H1 (cell line): ENCODE measurements around the gene NPFFR1. TPM values are rescaled to one million over a fixed set of nuclear protein-coding genes. Genes with fewer than 3 reads are reported as not detected.
"Not testable (repeated sequence)": the region's sequence is repeated elsewhere in the genome, so short reads cannot be mapped to it uniquely, and the experiment has no call there.

Experiments
- CTCF ChIA-PET: fragments of 300-600 bp; sonication (Branson Sonifier 250); formaldehyde crosslinking; loops from one replicate; lab custom pipeline; 2021; ENCODE audit not compliant: partially characterized antibody; lab: Charles Lee
- POLR2A ChIA-PET: fragments of 300-600 bp; sonication (Branson Sonifier 250); formaldehyde crosslinking; loops from one replicate; lab custom pipeline; 2021; ENCODE audit warnings: inconsistent platforms; ENCODE audit not compliant: partially characterized antibody; lab: Charles Lee
- DNase-seq, 2 experiments: peaks; one replicate each; pipeline versions ENCODE4 v3.0.0 to v3.0.0-alpha.2; 2010 to 2022; ENCODE audit warnings: low spot score in 2 of 2, low read depth in 1 of 2, mixed read lengths in 1 of 2
- FAIRE-seq: peaks from 2 replicates; lab custom pipeline; 2011; peaks lifted over from hg19 to GRCh38; lab: Jason Lieb, UNC
- H2AFZ ChIP-seq: 2 replicates; pipeline ENCODE4 v1.8.1; 2012; ENCODE audit warnings: low read length, inconsistent platforms
- H2AK5ac ChIP-seq: 2 replicates; pipeline ENCODE4 v1.6.1; 2013; ENCODE audit warnings: low read depth, low read length
- H2BK120ac ChIP-seq: replicated peaks from 2 replicates; pipeline ENCODE3; 2013; ENCODE audit warnings: low read depth, low read length, inconsistent platforms
- H2BK12ac ChIP-seq: 2 replicates; pipeline ENCODE4 v1.6.1; 2013; ENCODE audit warnings: low read depth, low read length
- H2BK15ac ChIP-seq: 2 replicates; pipeline ENCODE4 v1.6.1; 2013; ENCODE audit warnings: low read length
- H2BK20ac ChIP-seq: 2 replicates; pipeline ENCODE4 v1.6.1; 2013; ENCODE audit warnings: low read length
- H2BK5ac ChIP-seq: 2 replicates; pipeline ENCODE4 v1.6.1; 2013; ENCODE audit warnings: low read depth, low read length
- H3K14ac ChIP-seq: 2 replicates; pipeline ENCODE4 v1.6.1; 2013; ENCODE audit warnings: inconsistent platforms; ENCODE audit not compliant: insufficient read length
- H3K18ac ChIP-seq: 2 replicates; pipeline ENCODE4 v1.6.1; 2013; ENCODE audit warnings: low read length; ENCODE audit errors: extremely low read depth
- H3K23ac ChIP-seq: 2 replicates; pipeline ENCODE4 v1.6.1; 2013; ENCODE audit warnings: inconsistent platforms; ENCODE audit not compliant: insufficient read length
- H3K23me2 ChIP-seq: 2 replicates; pipeline ENCODE4 v1.6.1; 2013; ENCODE audit warnings: low read depth, low read length
- H3K27ac ChIP-seq: 2 replicates; pipeline ENCODE4 v1.6.1; 2011; ENCODE audit warnings: low read depth, low read length, inconsistent platforms
- H3K27me3 ChIP-seq, 4 experiments: replicated peaks in 1 of 4; 1 replicate in 1 of 4; 2 replicates in 3 of 4; pipeline versions ENCODE4 v1.6.1 to v1.8.1; 2011 to 2013; ENCODE audit warnings: low read length in 3 of 4, mild to moderate bottlenecking in 3 of 4, inconsistent platforms in 2 of 4, mixed read lengths in 2 of 4, moderate library complexity in 1 of 4; ENCODE audit not compliant: control insufficient read depth in 3 of 4, insufficient read depth in 3 of 4; ENCODE audit errors: extremely low read depth in 1 of 4
- H3K36me3 ChIP-seq, 4 experiments: 2 replicates each; pipeline versions ENCODE4 v1.6.1 to v1.8.1; 2011 to 2013; ENCODE audit warnings: mild to moderate bottlenecking in 4 of 4, low read length in 3 of 4, moderate library complexity in 2 of 4, control low read depth in 1 of 4, inconsistent platforms in 1 of 4; ENCODE audit not compliant: insufficient read depth in 4 of 4, control insufficient read depth in 2 of 4
- H3K4ac ChIP-seq: replicated peaks from 2 replicates; pipeline ENCODE3; 2013; ENCODE audit warnings: low read length, low read depth, mixed read lengths, inconsistent platforms; ENCODE audit not compliant: insufficient read length
- H3K4me1 ChIP-seq, 4 experiments: replicated peaks in 1 of 4; 1 replicate in 1 of 4; 2 replicates in 3 of 4; pipeline versions ENCODE4 v1.6.1 to v1.8.1; 2011 to 2013; ENCODE audit warnings: low read length in 3 of 4, inconsistent platforms in 2 of 4, mixed read lengths in 1 of 4; ENCODE audit not compliant: insufficient read depth in 4 of 4, control insufficient read depth in 3 of 4
- H3K4me2 ChIP-seq, 2 experiments: 2 replicates each; pipeline versions ENCODE4 v1.6.1 to v1.8.1; 2011 to 2013; ENCODE audit warnings: low read depth in 2 of 2, low read length in 2 of 2, control low read depth in 1 of 2, inconsistent platforms in 1 of 2, mild to moderate bottlenecking in 1 of 2; ENCODE audit not compliant: insufficient read depth in 1 of 2
- H3K4me3 ChIP-seq, 4 experiments: fragments of 200-600, 300-600 bp in 1 of 4; sonication (generic), shearing (Covaris generic), sonication (Bioruptor Twin) in 1 of 4; 2 replicates each; pipeline versions ENCODE4 v1.5.1 to v1.8.1; 2011 to 2016; ENCODE audit warnings: low read length in 4 of 4, low read depth in 3 of 4, control low read depth in 2 of 4, inconsistent platforms in 2 of 4, mild to moderate bottlenecking in 2 of 4, mixed read lengths in 1 of 4, moderate library complexity in 1 of 4; ENCODE audit not compliant: insufficient read depth in 2 of 4; ENCODE audit errors: extremely low read depth in 1 of 4
- H3K56ac ChIP-seq: replicated peaks from 2 replicates; pipeline ENCODE3; 2013; ENCODE audit warnings: low read depth, mild to moderate bottlenecking, mixed read lengths, low read length, inconsistent platforms; ENCODE audit not compliant: insufficient read length
- H3K79me1 ChIP-seq: 2 replicates; pipeline ENCODE4 v1.6.1; 2013; ENCODE audit warnings: low read depth, low read length, control low read depth
- H3K79me2 ChIP-seq, 2 experiments: 2 replicates each; pipeline versions ENCODE4 v1.6.1 to v1.8.1; 2012 to 2013; ENCODE audit warnings: low read length in 2 of 2, mild to moderate bottlenecking in 2 of 2, inconsistent platforms in 1 of 2; ENCODE audit not compliant: insufficient read depth in 2 of 2, control insufficient read depth in 1 of 2
- H3K9ac ChIP-seq, 4 experiments: replicated peaks in 1 of 4; 1 replicate in 1 of 4; 2 replicates in 3 of 4; pipeline versions ENCODE4 v1.6.1 to v1.8.1; 2011 to 2013; ENCODE audit warnings: low read depth in 3 of 4, low read length in 3 of 4, control low read depth in 2 of 4, mild to moderate bottlenecking in 2 of 4, moderate library complexity in 2 of 4, inconsistent platforms in 1 of 4; ENCODE audit errors: extremely low read depth in 1 of 4
- H3K9me3 ChIP-seq, 2 experiments: 2 replicates each; pipeline versions ENCODE4 v1.6.1 to v1.8.1; 2012 to 2013; ENCODE audit warnings: mild to moderate bottlenecking in 2 of 2, moderate library complexity in 2 of 2, control low read depth in 1 of 2, inconsistent platforms in 1 of 2, low read depth in 1 of 2, low read length in 1 of 2, mixed read lengths in 1 of 2; ENCODE audit not compliant: insufficient read depth in 2 of 2
- H4K20me1 ChIP-seq, 2 experiments: replicated peaks in 1 of 2; 2 replicates each; pipeline versions ENCODE3 to v1.8.1; 2011 to 2013; ENCODE audit warnings: inconsistent platforms in 2 of 2, low read length in 2 of 2, mild to moderate bottlenecking in 1 of 2; ENCODE audit not compliant: insufficient read depth in 2 of 2, control insufficient read depth in 1 of 2
- H4K5ac ChIP-seq: 2 replicates; pipeline ENCODE4 v1.6.1; 2013; ENCODE audit warnings: low read length, low read depth, mixed read lengths, inconsistent platforms; ENCODE audit not compliant: insufficient read length
- H4K8ac ChIP-seq: 2 replicates; pipeline ENCODE4 v1.8.0; 2013; ENCODE audit warnings: mild to moderate bottlenecking, moderate library complexity, low read length, inconsistent platforms; ENCODE audit not compliant: insufficient read depth; ENCODE audit errors: extremely low read depth
- H4K91ac ChIP-seq: replicated peaks from 2 replicates; pipeline ENCODE3; 2013; ENCODE audit warnings: low read length, mixed read lengths, inconsistent platforms; ENCODE audit not compliant: insufficient read length
- WGBS, 2 experiments: shearing (Covaris generic) in 1 of 2; methylation state at CpG; one replicate each; pipeline versions ENCODE4 v1.1.6 to v1.1.7; 2013 to 2015; ENCODE audit warnings: low lambda C conversion rate in 2 of 2, mixed read lengths in 2 of 2, inconsistent platforms in 1 of 2, low coverage in 1 of 2, missing lambda C conversion rate in 1 of 2; ENCODE audit not compliant: insufficient replicate concordance in 2 of 2, insufficient coverage in 1 of 2, insufficient read length in 1 of 2; ENCODE audit errors: extremely low coverage in 1 of 2, missing lambda C conversion rate in 1 of 2; 5-methylcytosine and 5-hydroxymethylcytosine counted together
- polyA plus RNA-seq, 7 experiments: library from polyadenylated mRNA; depleted of rRNA in 3 of 7; stranded (reverse) in 5 of 7; unstranded in 2 of 7; fragments of >200 nt in 5 of 7; fragments of 200-250 nt in 2 of 7; gene quantifications; 1 replicate in 5 of 7; 2 replicates in 1 of 7; 4 replicates in 1 of 7; pipeline versions ENCODE4 v1.2.1 to v1.2.3, GENCODE V29; 2011 to 2013; ENCODE audit warnings: missing spikeins in 2 of 7, mixed read lengths in 2 of 7
- total RNA-seq: library from RNA; stranded (reverse); fragmentation: NEBNext Ultra II Directional; extraction: Animal tissue kit (Norgen Biotek cat#: 25700); gene quantifications from 2 replicates; pipeline ENCODE4 v1.2.1, GENCODE V29; 2021

Gene NPFFR1
- total and polyA plus RNA-seq, 2 of the 8 experiments (the other 6 are each of a cell fraction or from before 2014, with no cell fraction given) = 0.02 to 0.06 TPM

DNA sequence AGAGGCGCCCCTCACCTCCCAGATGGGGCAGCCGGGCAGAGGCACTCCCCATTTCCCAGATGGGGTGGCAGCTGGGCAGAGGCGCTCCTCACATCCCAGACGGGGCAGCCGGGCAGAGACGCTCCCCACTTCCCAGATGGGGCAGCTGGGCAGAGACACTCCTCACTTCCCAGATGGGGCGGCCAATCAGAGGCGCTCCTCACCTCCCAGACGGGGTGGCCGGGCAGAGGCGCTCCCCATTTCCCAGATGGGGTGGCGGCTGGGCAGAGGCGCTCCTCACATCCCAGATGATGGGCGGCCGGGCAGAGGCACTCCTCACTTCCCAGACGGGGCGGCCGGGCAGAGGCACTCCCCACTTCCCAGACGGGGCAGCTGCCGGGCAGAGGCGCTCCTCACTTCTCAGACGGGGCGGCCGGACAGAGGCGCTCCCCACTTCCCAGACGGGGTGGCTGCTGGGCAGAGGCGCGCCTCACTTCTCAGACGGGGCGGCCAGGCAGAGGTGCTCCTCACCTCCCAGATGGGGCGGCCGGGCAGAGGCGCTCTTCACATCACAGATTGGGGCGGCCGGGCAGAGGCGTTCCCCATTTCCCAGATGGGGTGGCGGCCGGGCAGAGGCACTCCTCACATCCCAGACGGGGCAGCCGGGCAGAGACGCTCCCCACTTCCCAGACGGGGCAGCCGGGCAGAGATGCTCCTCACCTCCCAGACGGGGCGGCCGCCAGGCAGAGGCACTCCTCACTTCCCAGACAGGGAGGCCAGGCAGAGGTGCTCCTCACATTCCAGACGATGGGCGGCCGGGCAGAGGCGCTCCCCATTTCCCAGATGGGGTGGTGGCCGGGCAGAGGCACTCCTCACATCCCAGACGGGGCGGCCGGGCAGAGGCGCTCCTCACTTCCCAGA lies 44.5 kb downstream of the NPFFR1 start:
- H3K9ac ChIP-seq, POLR2A ChIA-PET, H4K91ac ChIP-seq, DNase-seq, H3K56ac ChIP-seq, H3K36me3 ChIP-seq, H2BK12ac ChIP-seq, H2BK15ac ChIP-seq, H3K18ac ChIP-seq, H3K23me2 ChIP-seq, H4K5ac ChIP-seq, H2BK5ac ChIP-seq, H2BK120ac ChIP-seq, H2BK20ac ChIP-seq, H2AFZ ChIP-seq, H3K4me1 ChIP-seq, H3K79me2 ChIP-seq, H3K27me3 ChIP-seq, H4K20me1 ChIP-seq, H3K4ac ChIP-seq, H3K4me3 ChIP-seq, H4K8ac ChIP-seq, H3K79me1 ChIP-seq, H3K23ac ChIP-seq, H3K14ac ChIP-seq, H2AK5ac ChIP-seq, FAIRE-seq, H3K4me2 ChIP-seq, H3K27ac ChIP-seq, CTCF ChIA-PET: not testable (repeated sequence)
- 97% methylated on average over 22 of the region's 55 CpGs; no CpG with 5 or more reads in 1 of the 2 experiments for WGBS, 2 experiments
- peaks cover 0 to 31% of the 10 kb centered on the region in 2 experiments; a peak in 2 of 4 replicates for H3K9me3 ChIP-seq
